PC-3 (cell line): ENCODE data around the gene ENTHD1. TPM values are rescaled to one million over a fixed set of nuclear protein-coding genes. Genes with fewer than 3 reads are reported as not detected.
"Not testable (repeated sequence)": the region's sequence is repeated elsewhere in the genome, so short reads cannot be mapped to it uniquely, and the experiment has no call there.

Experiments
- ATAC-seq: fragments of 200-7000 bp; cut with Tn5 transposase; 2 replicates; pipeline ENCODE4 v1.9.1; 2020; ENCODE audit warnings: mild to moderate bottlenecking, moderate library complexity
- BruUV-seq: library from RNA; stranded (reverse); fragments of 400-500 nt; replicated peaks from 2 replicates; lab custom pipeline; 2021; lab: Mats Ljungman, UMichigan
- CTCF ChIA-PET: fragments of 300-600 bp; sonication (Branson Sonifier 250); formaldehyde crosslinking; loops from one replicate; lab custom pipeline; 2022; ENCODE audit warnings: antibody characterized with exemption; lab: Charles Lee
- POLR2A ChIA-PET: fragments of 300-600 bp; sonication (Branson Sonifier 250); formaldehyde crosslinking; loops from one replicate; lab custom pipeline; 2022; ENCODE audit warnings: antibody characterized with exemption; ENCODE audit not compliant: unreplicated experiment; lab: Charles Lee
- DNase-seq: peaks from one replicate; pipeline ENCODE4 v3.0.0-alpha.2; 2015
- H2AFZ ChIP-seq: fragments of 300-600 bp; sonication (generic); 2 replicates; pipeline ENCODE4 v1.6.0; 2016; ENCODE audit warnings: antibody characterized with exemption, low read length
- H3F3A ChIP-seq: fragments of 300-600 bp; sonication (generic); one replicate; pipeline ENCODE4 v1.6.0; 2017; ENCODE audit warnings: antibody characterized with exemption, low read length, control low read depth, mild to moderate bottlenecking; ENCODE audit not compliant: unreplicated experiment
- H3K27ac ChIP-seq: fragments of 300-600 bp; sonication (generic); 2 replicates; pipeline ENCODE4 v1.5.1; 2016; ENCODE audit warnings: mild to moderate bottlenecking, low read length
- H3K27me3 ChIP-seq: fragments of 300-600 bp; sonication (generic); 2 replicates; pipeline ENCODE4 v1.6.1; 2016; ENCODE audit warnings: low read length, mixed read lengths
- H3K36me3 ChIP-seq: fragments of 300-600 bp; sonication (generic); 2 replicates; pipeline ENCODE4 v1.6.1; 2016; ENCODE audit warnings: low read depth, mixed run types, low read length, mixed read lengths
- H3K4me1 ChIP-seq: fragments of 300-600 bp; sonication (generic); 2 replicates; pipeline ENCODE4 v1.5.1; 2016; ENCODE audit warnings: low read length; ENCODE audit not compliant: insufficient read depth
- H3K4me2 ChIP-seq: fragments of 300-600 bp; sonication (generic); 2 replicates; pipeline ENCODE4 v1.6.0; 2016; ENCODE audit warnings: low read length
- H3K4me3 ChIP-seq: fragments of 300-600 bp; sonication (generic); 2 replicates; pipeline ENCODE4 v1.5.1; 2016; ENCODE audit warnings: mild to moderate bottlenecking, low read length, mixed read lengths
- H3K79me2 ChIP-seq: fragments of 300-600 bp; sonication (generic); 2 replicates; pipeline ENCODE4 v1.6.1; 2017; ENCODE audit warnings: low read length, mixed read lengths
- H3K9ac ChIP-seq: fragments of 300-600 bp; sonication (generic); 2 replicates; pipeline ENCODE4 v1.6.0; 2016; ENCODE audit warnings: mild to moderate bottlenecking, low read length
- H3K9me2 ChIP-seq: fragments of 300-600 bp; sonication (generic); replicated peaks from 2 replicates; pipeline ENCODE4 v1.6.1; 2016; ENCODE audit warnings: mixed run types, low read length, mixed read lengths
- H3K9me3 ChIP-seq: fragments of 300-600 bp; sonication (generic); 2 replicates; pipeline ENCODE4 v1.6.1; 2016; ENCODE audit warnings: low read length, mixed read lengths
- H4K20me1 ChIP-seq: fragments of 300-600 bp; sonication (generic); 2 replicates; pipeline ENCODE4 v1.6.1; 2016; ENCODE audit warnings: low read length, mixed read lengths
- CTCF ChIP-seq: fragments of 300-600 bp; sonication (generic); conservative IDR thresholded peaks from 2 replicates; pipeline ENCODE4 v1.5.1; 2017; ENCODE audit warnings: antibody characterized with exemption, low read depth, mild to moderate bottlenecking, low read length
- EZH2 ChIP-seq: fragments of 300-600 bp; sonication (generic); IDR thresholded peaks from one replicate; pipeline ENCODE4 v1.6.1; 2017; ENCODE audit warnings: antibody characterized with exemption, mild to moderate bottlenecking, low read length; ENCODE audit not compliant: unreplicated experiment
- EZH2phosphoT487 ChIP-seq: fragments of 300-600 bp; sonication (generic); IDR thresholded peaks from 2 replicates; pipeline ENCODE4 v1.6.1; 2018; ENCODE audit warnings: mild to moderate bottlenecking, antibody characterized with exemption, low read length, borderline replicate concordance
- intact Hi-C: fragments of 100-400 bp; cut with micrococcal nuclease; formaldehyde crosslinking; loops from 2 replicates; pipeline ENCODE4 v1.9.0; 2023
- total RNA-seq: library from RNA; depleted of rRNA; stranded (reverse); fragments of >200 nt; gene quantifications from 2 replicates; pipeline ENCODE4 v1.2.3, GENCODE V29; 2014

ENTHD1 gene
- total RNA-seq, 1 experiment from 2014 or later = not detected

- POLR2A ChIA-PET = no interaction called here
Measured at GRCh38 chr22:39896313-39896996, 2.9 kb upstream of the ENTHD1 start.

GRCh38 chr22:39895682-39896081 lies 2.1 kb upstream of the ENTHD1 start:
- Histone ChIP-seq H3K27ac (no peak overlapping the region), H3F3A (no peaks in the 10 kb centered on the region), H2AFZ (no peak overlapping the region), H3K9me3 (no peaks in the 10 kb centered on the region), H3K9ac (no peak overlapping the region), H3K27me3 (peaks cover 32% of the 10 kb centered on the region), H3K9me2 (no peaks in the 10 kb centered on the region), H3K4me3 (no peak overlapping the region), H3K79me2 (no peaks in the 10 kb centered on the region), H3K4me1 (no peaks in the 10 kb centered on the region), H3K4me2 (no peak overlapping the region), H4K20me1 (no peaks in the 10 kb centered on the region), H3K36me3 (no peaks in the 10 kb centered on the region)
- TF ChIP-seq EZH2 (no peak), EZH2phosphoT487 (no peak), CTCF (no peak)
- intact Hi-C loops = no loop called here
- POLR2A ChIA-PET = no interaction called here
- DNase-seq = no peak
- CTCF ChIA-PET = no interaction called here
- no peak for ATAC-seq
- no TSS peak for BruUV-seq

More at GRCh38 chr22:39896313-39896996, 2.9 kb upstream of the ENTHD1 start:
- H3K4me1 ChIP-seq = no peaks in the 10 kb centered on the region
- no peaks in the 10 kb centered on the region for H3K36me3 ChIP-seq
- no peak overlapping the region for H3K4me2 ChIP-seq
- no peak overlapping the region for H3K9ac ChIP-seq
- no peak overlapping the region for H3K4me3 ChIP-seq
- no peak for DNase-seq
- H2AFZ ChIP-seq = no peak overlapping the region
- H3K9me2 ChIP-seq = no peaks in the 10 kb centered on the region
- no peak overlapping the region for H3K27ac ChIP-seq
- H3K9me3 ChIP-seq = no peaks in the 10 kb centered on the region
- no peaks in the 10 kb centered on the region for H4K20me1 ChIP-seq
- intact Hi-C loops = no loop called here
- no TSS peak for BruUV-seq
- no peak for ATAC-seq
- TF ChIP-seq EZH2 (no peak), EZH2phosphoT487 (no peak), CTCF (no peak)
- CTCF ChIA-PET = no interaction called here
- H3F3A ChIP-seq = no peaks in the 10 kb centered on the region
- H3K27me3 ChIP-seq = peaks cover 37% of the 10 kb centered on the region
- no peaks in the 10 kb centered on the region for H3K79me2 ChIP-seq

GRCh38 chr22:39894554-39895092 lies 1.1 kb upstream of the ENTHD1 start:
- ATAC-seq (no peak), DNase-seq (no peak)
- no peaks in the 10 kb centered on the region for H3K79me2 ChIP-seq
- no TSS peak for BruUV-seq
- no peaks in the 10 kb centered on the region for H3K9me2 ChIP-seq
- no peaks in the 10 kb centered on the region for H3F3A ChIP-seq
- no peaks in the 10 kb centered on the region for H3K9me3 ChIP-seq
- ChIA-PET CTCF (no interaction called here), POLR2A (no interaction called here)
- no peak overlapping the region for H3K4me2 ChIP-seq
- H3K27me3 ChIP-seq = peaks cover 29% of the 10 kb centered on the region
- H4K20me1 ChIP-seq = no peaks in the 10 kb centered on the region
- no peak overlapping the region for H2AFZ ChIP-seq
- H3K27ac ChIP-seq = no peak overlapping the region
- no peak overlapping the region for H3K4me3 ChIP-seq
- TF ChIP-seq EZH2phosphoT487 (no peak), CTCF (no peak), EZH2 (no peak)
- H3K9ac ChIP-seq = no peak overlapping the region
- intact Hi-C loops = no loop called here
- H3K36me3 ChIP-seq = no peaks in the 10 kb centered on the region
- H3K4me1 ChIP-seq = no peaks in the 10 kb centered on the region

- H3K9me2 ChIP-seq, H3K4me2 ChIP-seq, POLR2A ChIA-PET, H3K9me3 ChIP-seq, H2AFZ ChIP-seq, BruUV-seq, H3K4me3 ChIP-seq, H3K79me2 ChIP-seq, DNase-seq, ATAC-seq, H3K4me1 ChIP-seq, intact Hi-C loops, CTCF ChIA-PET, H3K27ac ChIP-seq, H3F3A ChIP-seq, H3K36me3 ChIP-seq, H3K9ac ChIP-seq, H4K20me1 ChIP-seq: not testable (repeated sequence)
- H3K27me3 ChIP-seq = peaks cover 35% of the 10 kb centered on the region
Measured at GRCh38 chr22:39889924-39890323, 3.6 kb downstream of the ENTHD1 start.
